AG08396 (cell line): ENCODE results near the gene CAMK2A.
"Not testable (repeated sequence)": the region's sequence is repeated elsewhere in the genome, so short reads cannot be mapped to it uniquely, and the experiment has no call there.

Experiments
- DNase-seq: peaks from one replicate; pipeline ENCODE4 v3.0.0; 2012; ENCODE audit warnings: low spot score, mixed read lengths

The CAMK2A gene

GRCh38 chr5:150234576-150235499 is 54.7 kb downstream of the CAMK2A start:
- no peak for DNase-seq

GRCh38 chr5:150233706-150234105 is 55.9 kb downstream of the CAMK2A start:
- DNase-seq: not testable (repeated sequence)

DNA sequence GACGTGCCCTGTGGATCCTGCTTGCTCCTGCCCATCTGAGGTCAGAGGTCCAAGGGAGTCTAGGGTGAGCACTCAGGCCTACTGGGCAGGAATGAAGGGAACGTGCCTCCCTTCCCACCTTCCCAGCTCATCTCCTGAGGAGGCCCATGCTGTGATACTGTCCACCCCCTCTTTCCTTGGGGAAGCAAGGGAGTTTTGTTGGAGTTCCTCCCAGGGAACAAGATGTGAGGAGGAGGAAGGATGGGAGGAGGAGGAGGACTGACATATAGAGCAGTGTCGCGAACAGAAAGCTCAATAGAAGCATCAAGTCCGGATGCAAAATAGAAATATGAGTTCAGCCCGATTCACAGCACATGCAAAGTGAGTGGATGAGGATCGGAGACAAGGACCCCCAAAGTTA is 58.7 kb downstream of the CAMK2A start:
- no peak for DNase-seq

DNA sequence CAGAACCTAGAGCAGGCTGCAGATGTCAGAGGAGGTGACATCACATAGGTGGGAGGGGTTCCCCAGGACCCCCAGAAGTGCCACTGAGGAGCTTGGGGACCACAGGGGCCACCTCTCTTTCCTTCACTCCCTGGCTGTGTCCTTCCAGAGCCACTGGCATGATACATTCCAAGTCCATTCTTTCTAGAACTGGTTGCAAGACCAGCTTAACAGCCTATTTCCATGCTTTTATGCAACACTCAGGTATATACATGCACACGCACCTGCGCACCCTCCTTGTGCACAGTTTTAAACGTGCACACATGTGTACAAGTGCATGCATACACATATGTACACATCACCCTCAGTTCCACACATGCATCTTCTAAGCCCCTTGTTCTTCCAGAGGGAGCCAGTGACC is 60.0 kb downstream of the CAMK2A start:
- DNase-seq: no peak

DNA sequence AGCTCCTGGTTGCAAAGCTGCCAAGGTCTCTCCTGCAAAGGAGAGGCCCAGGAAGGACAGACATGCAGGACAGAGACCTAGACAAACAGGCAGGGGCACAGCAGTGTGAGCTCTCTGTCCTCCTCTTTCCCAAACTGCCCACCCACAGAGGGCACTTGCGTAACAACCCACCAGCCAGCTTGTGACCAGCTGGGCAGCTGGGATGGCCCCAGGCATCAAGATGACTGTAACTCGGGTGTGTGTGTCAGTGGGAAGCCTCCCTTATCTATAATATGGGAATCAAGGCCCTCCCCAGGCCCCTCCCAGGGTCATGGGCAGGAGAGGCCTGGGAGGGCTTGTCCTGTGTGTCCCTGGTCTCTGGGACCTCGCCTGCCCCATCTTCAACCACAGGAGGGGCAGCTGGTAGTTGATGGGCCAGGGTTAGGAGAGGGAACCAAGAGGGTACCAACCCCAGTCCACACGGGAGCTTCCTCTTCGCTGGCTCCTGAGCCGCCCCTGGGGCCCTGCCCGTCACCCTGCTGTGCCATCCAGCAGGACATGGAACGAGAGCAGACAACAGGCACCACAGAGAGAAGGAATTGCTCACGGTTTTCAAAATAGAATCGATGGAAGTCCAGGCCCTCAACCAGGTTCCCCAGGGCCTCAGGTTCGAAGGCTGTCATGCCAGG is 61.8 kb downstream of the CAMK2A start:
- no peak for DNase-seq

DNA sequence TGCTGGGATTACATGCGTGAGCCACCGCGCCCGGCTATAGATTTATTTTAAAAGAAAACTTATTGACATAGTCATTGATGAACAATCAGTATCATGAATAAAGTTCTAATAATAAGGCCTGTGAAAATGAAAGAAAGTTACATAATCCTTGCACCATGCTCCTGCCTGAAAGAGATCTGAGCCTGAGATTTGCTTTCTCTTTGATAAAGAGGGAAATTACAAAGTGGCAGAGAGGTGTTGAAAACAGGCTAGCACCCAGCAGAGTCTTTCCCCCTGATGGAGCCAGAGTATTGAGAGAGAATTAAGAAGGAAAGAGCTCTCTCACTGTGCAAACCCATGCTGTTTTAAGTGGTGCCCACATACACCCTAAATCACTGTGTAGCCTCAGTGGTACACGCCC is 62.5 kb downstream of the CAMK2A start:
- no peak for DNase-seq

DNA sequence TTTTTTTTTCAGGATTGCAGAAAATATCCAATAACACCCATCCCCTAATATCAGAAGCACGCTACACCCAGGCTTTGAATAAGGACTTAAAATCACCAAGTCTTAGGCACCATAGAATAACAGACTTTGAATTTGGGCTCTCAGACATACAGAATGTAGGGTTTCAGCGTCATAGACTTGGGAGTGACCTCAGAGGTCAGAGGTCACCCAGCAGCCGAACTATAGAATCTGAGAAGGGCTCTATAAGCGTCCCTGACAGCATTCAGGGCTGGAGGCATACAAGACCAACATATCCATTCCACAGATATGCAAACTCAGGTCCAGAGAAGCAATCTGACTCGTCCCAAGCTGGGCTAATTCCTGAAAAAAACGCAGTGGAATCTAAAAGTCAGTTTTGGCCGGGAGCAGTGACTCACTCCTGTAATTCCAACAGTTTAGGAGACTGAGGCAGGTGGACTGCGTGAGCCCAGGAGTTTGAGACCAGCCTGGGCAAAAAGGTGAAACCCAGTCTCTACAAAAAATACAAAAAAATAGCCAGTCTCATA is 65.0 kb downstream of the CAMK2A start:
- DNase-seq: peak; percentile 42

GRCh38 chr5:150223474-150223873 is 66.1 kb downstream of the CAMK2A start:
- DNase-seq: no peak

GRCh38 chr5:150222906-150223305 is 66.7 kb downstream of the CAMK2A start:
- DNase-seq: no peak

DNA sequence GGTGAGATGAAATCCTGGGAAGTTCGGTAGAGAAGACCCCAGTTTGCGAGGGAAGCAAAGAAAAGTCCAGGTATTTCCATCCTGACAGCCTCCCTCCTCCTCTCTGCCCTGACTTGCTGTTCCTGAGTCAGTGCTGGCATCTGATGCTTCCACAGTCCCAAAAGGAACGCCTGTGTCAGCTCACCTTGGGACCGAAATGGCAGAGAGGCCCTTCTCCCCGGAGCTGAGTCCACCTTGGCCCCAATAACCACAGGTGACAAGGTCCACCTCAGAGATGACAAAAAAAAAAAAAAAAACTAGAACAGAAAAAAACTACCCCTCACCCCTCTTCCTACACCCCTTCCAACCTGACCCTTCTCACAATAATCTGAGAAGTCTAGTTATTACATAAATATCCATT is 68.1 kb downstream of the CAMK2A start:
- no peak for DNase-seq

GRCh38 chr5:150219861-150220260 is 69.7 kb downstream of the CAMK2A start:
- no peak for DNase-seq

- peak; percentile 61 for DNase-seq
Measured at GRCh38 chr5:150219142-150219541, 70.4 kb downstream of the CAMK2A start.

DNA sequence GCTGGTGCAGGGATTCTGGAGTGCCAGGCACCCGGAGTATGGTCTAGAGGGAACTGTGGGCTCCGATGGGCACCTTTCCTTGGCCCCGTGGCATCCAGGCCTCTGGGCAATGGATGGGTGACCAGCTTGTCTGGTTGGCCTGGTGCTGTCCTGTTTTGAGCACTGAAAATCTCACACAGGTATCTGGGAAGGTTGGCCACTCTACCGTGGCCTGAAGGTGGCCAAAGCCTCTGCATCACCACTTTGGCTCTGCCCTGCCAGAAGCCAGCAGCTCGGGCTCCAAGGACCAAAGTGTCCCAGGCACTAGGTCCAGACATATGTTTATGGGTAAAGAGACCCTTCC is 70.9 kb downstream of the CAMK2A start:
- DNase-seq: no peak

- peak; percentile 90 for DNase-seq
Measured at GRCh38 chr5:150217873-150218692, 71.5 kb downstream of the CAMK2A start.

DNA sequence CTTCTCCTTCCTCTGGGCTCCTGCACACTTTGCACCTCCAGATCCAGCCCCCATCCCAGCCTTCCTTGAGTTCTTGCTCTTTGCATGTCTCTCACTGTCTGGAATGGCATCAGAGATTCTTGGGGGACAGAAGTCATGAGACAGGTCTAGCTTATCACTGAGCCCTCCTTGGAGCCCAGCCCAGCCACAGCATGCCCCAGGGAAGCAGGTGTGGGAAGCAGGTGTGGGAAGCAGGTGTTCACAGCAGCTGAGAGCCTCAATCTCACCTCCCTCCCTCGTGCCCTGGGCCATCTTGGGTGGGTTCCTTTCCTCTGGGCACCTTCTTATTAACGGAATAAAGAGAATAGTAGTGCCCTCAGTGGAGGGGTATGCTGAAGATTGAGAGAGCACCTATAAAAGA is 72.5 kb downstream of the CAMK2A start:
- no peak for DNase-seq

DNA sequence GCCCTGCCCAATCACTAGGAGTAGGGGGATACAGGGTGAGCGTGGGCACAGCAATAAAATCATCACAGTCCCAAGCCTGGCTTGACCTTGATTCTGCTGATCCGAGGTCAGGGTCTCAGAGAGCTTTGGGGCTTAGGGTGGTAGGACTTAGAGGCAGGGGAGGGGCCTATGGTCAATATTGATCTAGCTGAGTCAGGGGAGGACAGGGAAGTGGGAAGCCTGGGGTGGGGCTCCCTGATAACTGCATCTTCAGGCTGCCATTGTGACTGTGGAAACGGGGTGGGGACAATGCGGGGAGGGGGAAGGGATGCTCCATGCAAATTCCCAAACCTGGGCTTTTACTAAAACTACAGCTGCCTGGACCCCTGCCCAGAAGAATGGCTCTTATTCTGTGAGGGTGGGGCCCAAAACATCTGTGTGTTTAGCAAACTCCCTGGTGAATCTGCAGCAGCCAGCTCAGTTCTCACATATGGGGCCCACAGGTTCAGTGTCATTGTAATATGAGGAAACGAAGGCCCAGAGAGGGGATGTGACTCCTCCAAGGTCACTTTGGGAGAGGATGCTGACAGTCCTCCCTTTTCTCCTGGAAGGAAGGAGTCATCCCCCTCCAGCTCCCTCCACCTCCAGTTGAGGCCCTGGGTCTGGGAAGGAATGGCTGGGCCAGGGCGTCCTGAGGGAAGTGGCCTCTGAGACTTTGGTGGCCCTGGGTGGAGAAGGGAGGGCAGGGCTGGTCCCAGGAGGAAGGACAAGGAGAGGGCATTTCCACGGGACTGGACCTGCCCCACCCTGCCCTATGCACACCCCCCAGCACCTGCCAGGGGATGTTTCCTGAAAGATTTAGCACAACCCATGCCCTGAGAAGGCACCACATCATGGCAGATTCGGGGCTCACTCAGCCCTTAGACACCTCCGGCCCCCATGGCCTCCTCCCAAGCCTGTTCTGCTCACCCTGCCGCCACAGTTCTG is 73.3 kb downstream of the CAMK2A start:
- no peak for DNase-seq

GRCh38 chr5:150214289-150214688 is 75.3 kb downstream of the CAMK2A start:
- peak; percentile 52 for DNase-seq

DNA sequence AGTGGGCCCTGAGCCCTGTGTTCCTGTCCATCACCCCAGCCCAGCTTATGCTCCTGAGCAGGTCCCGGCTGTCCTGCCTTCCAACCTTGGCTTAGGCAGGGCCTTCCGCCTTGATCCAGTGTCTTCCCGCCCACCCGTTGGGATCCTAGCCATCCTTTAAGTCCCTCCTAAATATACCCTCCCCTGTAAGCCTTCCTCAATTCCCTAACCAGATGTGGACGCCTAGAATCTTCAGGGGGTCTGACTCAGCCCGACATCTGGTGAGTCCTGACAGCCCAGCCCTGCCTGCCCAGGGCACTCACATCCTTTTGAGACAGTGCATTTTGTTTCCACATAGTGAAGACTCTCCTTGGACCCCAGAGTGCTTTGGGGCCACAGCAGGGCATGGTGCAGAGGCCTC is 76.0 kb downstream of the CAMK2A start:
- DNase-seq: no peak

DNA sequence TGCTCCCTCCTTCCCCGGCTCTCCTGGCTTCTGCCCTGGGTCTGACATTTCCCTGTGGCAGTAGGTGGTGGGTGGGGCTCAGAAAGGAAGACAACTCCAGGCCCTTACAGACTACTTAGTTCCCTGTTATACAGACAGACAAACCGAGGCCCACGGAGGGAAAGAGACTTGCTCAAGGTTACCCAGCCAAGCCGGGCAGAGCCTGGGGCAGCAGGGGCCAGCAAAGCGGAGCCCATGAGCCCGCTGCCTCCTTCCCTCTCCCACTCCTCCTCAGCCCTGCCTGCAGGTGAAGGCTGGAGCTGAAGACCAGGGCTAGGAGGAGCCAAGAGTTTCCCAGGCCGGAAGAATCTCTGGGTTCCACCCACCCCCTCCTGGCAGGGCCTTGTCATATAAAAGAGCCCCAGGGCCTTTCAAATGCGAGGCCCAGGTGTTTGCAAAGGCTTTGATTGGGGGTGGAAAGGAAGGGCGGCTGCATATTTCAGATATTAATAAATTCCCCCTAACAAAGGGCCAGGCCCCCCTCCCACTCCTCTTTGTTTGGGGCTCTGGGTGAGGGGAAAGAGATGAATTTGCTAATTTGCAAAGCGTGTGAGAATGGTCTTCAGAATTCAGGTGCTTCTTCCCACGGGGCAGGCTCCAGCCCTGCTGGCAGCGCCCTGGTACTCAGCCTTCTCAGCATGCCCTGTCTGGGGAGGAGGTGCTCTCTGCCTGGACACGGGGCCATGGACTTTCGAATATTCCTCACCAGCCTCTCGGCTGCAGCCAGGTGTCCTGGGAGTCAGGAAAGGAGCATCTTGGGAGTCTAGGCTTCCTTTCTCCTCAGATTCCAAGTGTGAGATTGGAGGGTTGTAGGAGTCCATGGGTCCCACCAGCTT is 78.2 kb downstream of the CAMK2A start:
- DNase-seq: no peak

DNA sequence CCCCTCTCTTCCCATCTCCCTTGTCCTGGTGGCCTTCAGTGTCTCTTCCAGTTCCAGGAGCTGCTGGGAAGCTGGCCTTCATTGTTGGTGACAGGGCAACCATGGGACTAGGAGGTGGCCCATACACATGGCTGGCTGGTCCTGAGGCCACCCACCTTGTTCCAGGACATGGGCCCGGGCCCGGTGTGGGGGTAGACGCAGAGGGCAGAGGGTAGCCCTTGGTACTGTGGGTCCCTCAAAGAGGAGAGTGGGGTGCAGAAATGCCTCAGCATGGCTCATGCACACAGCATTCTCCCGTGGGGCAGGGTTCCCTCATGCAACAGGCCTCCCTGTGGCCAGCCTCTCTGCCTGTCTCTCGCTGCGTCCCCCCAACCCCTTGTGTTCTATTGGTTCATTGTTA is 78.9 kb downstream of the CAMK2A start:
- no peak for DNase-seq
